ENCODE results near the gene TFEB. TPM values are rescaled to one million over a fixed set of nuclear protein-coding genes. Genes with fewer than 3 reads are reported as not detected.

The TFEB gene
- total RNA-seq, 1 experiment from 2014 or later = 1.8 TPM

DNA sequence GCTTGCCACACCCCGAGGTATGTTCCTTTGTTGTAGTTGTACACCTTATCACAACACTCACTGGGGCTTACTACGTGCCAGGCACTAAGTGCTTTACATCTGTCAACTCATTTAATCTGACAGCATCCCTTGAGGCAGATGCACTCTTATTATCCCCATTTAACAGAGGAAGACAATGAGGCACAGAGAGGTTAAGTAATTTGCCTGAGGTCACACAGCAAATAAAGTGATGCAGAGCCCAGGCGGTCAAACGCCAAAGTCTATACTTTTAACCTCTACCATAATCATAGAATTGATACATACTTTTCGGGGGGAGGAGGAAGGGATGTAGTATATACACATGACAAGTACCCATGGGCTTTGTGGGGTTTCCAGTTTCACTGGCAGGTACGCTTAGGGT lies 59.4 kb downstream of the TFEB start:
- Histone ChIP-seq H3K9me3 (ENCODE audit: low read depth, low read length, poor library complexity, severe bottlenecking) (no peaks in the 10 kb centered on the region), H3K4me3 (ENCODE audit: low read depth, low read length, poor library complexity, severe bottlenecking) (no peak overlapping the region), H3K36me3 (ENCODE audit: insufficient read depth, low read length, poor library complexity, severe bottlenecking) (no peaks in the 10 kb centered on the region), H3K27me3 (replicated peaks; ENCODE audit: insufficient read depth, low read depth, low read length, poor library complexity) (no peaks in the 10 kb centered on the region), H3K27ac (ENCODE audit: low read depth, low read length, poor library complexity, severe bottlenecking) (no peak overlapping the region), H3K4me1 (ENCODE audit: insufficient read depth, low read length, poor library complexity, severe bottlenecking) (peaks cover 15% of the 10 kb centered on the region)
- intact Hi-C loops (cut with micrococcal nuclease; ENCODE audit: unreplicated experiment) = no loop called here
- TF ChIP-seq EZH2 (IDR thresholded peaks at IDR 0.05; ENCODE audit: borderline replicate concordance, low read depth, low read length, poor library complexity, severe bottlenecking) = no peak
- TF ChIP-seq, protein P1, sequence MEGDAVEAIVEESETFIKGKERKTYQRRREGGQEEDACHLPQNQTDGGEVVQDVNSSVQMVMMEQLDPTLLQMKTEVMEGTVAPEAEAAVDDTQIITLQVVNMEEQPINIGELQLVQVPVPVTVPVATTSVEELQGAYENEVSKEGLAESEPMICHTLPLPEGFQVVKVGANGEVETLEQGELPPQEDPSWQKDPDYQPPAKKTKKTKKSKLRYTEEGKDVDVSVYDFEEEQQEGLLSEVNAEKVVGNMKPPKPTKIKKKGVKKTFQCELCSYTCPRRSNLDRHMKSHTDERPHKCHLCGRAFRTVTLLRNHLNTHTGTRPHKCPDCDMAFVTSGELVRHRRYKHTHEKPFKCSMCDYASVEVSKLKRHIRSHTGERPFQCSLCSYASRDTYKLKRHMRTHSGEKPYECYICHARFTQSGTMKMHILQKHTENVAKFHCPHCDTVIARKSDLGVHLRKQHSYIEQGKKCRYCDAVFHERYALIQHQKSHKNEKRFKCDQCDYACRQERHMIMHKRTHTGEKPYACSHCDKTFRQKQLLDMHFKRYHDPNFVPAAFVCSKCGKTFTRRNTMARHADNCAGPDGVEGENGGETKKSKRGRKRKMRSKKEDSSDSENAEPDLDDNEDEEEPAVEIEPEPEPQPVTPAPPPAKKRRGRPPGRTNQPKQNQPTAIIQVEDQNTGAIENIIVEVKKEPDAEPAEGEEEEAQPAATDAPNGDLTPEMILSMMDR (conservative IDR thresholded peaks at IDR 0.05; ENCODE audit: low read depth, low read length) = no peak
- ChIA-PET CTCF (no interaction called here), POLR2A (ENCODE audit: low non-redundant PET) (no interaction called here)
- no TSS peak for BruUV-seq (replicated peaks)
- no peak for DNase-seq (ENCODE audit: low spot score)

DNA sequence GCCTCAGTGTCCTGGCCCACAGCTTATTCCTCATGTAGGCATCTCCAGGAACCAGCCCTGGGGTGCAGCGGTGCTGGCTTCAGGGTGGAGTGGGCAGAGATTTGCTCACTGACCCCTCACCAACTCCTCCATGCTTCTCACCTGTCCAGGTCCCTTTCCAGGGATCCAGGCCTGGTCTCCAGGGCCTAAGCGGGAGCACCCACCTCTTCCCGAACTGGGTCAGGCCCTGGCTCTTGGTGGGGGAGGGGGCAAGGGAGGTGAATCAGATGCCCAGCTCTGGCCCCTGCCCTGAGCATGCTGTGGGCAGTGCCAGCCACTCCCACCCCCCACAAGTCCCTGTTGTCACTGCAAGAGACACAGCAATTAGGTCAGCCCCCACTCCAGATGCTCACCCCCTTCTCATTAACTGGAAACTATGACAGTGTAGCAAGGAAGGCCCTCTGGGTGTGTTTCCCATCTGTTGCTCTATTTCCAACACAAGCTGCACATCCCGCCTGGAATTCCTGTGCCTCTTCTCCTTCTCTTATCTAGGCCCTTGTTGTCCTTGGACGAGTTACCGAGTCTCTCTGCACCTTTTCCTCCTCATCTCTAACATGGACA lies 60.1 kb downstream of the TFEB start:
- ChIA-PET POLR2A (ENCODE audit: low non-redundant PET) (no interaction called here), CTCF (no interaction called here)
- no TSS peak for BruUV-seq (replicated peaks)
- Histone ChIP-seq H3K27me3 (replicated peaks; ENCODE audit: insufficient read depth, low read depth, low read length, poor library complexity) (no peaks in the 10 kb centered on the region), H3K4me3 (ENCODE audit: low read depth, low read length, poor library complexity, severe bottlenecking) (no peak overlapping the region), H3K27ac (ENCODE audit: low read depth, low read length, poor library complexity, severe bottlenecking) (no peak overlapping the region), H3K4me1 (ENCODE audit: insufficient read depth, low read length, poor library complexity, severe bottlenecking) (peaks cover 15% of the 10 kb centered on the region), H3K9me3 (ENCODE audit: low read depth, low read length, poor library complexity, severe bottlenecking) (no peaks in the 10 kb centered on the region), H3K36me3 (ENCODE audit: insufficient read depth, low read length, poor library complexity, severe bottlenecking) (no peaks in the 10 kb centered on the region)
- no peak for DNase-seq (ENCODE audit: low spot score)
- intact Hi-C loops (cut with micrococcal nuclease; ENCODE audit: unreplicated experiment) = no loop called here
- no peak for TF ChIP-seq EZH2 (IDR thresholded peaks at IDR 0.05; ENCODE audit: borderline replicate concordance, low read depth, low read length, poor library complexity, severe bottlenecking)
- TF ChIP-seq, protein P1 (conservative IDR thresholded peaks at IDR 0.05; ENCODE audit: low read depth, low read length) = no peak

DNA sequence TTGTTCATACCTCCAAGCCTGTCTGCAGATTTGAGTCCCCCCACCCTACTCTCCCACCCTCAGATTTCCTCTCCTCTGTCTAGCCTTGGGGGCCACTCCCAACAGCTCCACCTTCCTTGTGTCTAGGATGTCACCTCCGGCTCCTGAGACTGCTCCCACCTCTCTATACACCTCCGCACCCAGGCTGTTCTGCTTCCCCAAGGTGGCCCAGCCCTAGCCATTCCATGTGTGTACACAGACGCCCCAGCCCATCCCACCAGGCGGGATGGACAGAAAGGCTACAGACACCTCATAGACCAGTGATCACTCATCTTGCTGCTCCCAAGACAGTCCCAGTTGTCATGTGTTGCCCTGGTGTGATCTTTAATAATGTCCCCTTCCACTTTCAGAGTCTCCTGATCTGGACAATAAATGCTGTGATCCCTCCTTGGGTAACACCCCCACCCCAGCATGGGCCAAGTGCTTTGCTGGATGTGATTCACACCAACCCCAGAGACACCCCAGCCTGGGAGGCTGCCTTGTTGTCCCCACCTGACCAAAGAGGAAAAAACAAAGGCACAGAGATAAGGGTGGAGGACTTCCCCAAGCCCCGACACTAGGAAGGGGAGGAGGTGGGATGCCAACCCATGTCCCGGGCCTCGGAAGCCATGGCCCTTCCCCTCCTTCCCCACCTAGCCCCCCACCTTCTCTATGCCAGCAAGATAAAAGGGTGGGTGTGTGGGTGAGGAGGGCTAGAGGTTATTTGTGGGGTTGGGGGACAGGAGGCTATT lies 61.0 kb downstream of the TFEB start:
- Histone ChIP-seq H3K9me3 (ENCODE audit: low read depth, low read length, poor library complexity, severe bottlenecking) (no peaks in the 10 kb centered on the region), H3K4me1 (ENCODE audit: insufficient read depth, low read length, poor library complexity, severe bottlenecking) (peaks cover 15% of the 10 kb centered on the region), H3K27me3 (replicated peaks; ENCODE audit: insufficient read depth, low read depth, low read length, poor library complexity) (no peaks in the 10 kb centered on the region), H3K27ac (ENCODE audit: low read depth, low read length, poor library complexity, severe bottlenecking) (no peak overlapping the region), H3K4me3 (ENCODE audit: low read depth, low read length, poor library complexity, severe bottlenecking) (no peak overlapping the region), H3K36me3 (ENCODE audit: insufficient read depth, low read length, poor library complexity, severe bottlenecking) (no peaks in the 10 kb centered on the region)
- DNase-seq (ENCODE audit: low spot score) = no peak
- no TSS peak for BruUV-seq (replicated peaks)
- ChIA-PET POLR2A (ENCODE audit: low non-redundant PET) (no interaction called here), CTCF (no interaction called here)
- TF ChIP-seq, protein P1 (conservative IDR thresholded peaks at IDR 0.05; ENCODE audit: low read depth, low read length) = no peak
- no peak for TF ChIP-seq EZH2 (IDR thresholded peaks at IDR 0.05; ENCODE audit: borderline replicate concordance, low read depth, low read length, poor library complexity, severe bottlenecking)
- intact Hi-C loops (cut with micrococcal nuclease; ENCODE audit: unreplicated experiment) = no loop called here
